Neural cell (in vitro differentiated cells): ENCODE measurements around the gene ZWINT. TPM values are rescaled to one million over a fixed set of nuclear protein-coding genes. Genes with fewer than 3 reads are reported as not detected.

Source experiments
- H2AFZ ChIP-seq: fragments of 200-600, 300-800 bp; sonication (generic), shearing (Covaris generic); 2 replicates; pipeline ENCODE4 v1.6.0; 2014; ENCODE audit warnings: low read depth, mild to moderate bottlenecking, antibody characterized with exemption, low read length, moderate library complexity
- H3F3A ChIP-seq: fragments of 200-600 bp; shearing (Covaris generic); 2 replicates; pipeline ENCODE4 v1.6.1; 2016; ENCODE audit warnings: mild to moderate bottlenecking, moderate library complexity, mixed read lengths, antibody characterized with exemption, low read length; ENCODE audit not compliant: insufficient read depth, poor library complexity, severe bottlenecking
- H3K27ac ChIP-seq: fragments of 200-600, 300-800 bp; sonication (generic), shearing (Covaris generic); 2 replicates; pipeline ENCODE4 v1.5.1; 2014; ENCODE audit warnings: mild to moderate bottlenecking, low read length, moderate library complexity
- H3K27me3 ChIP-seq: fragments of 300-800, 200-600 bp; sonication (generic), shearing (Covaris generic); 2 replicates; pipeline ENCODE4 v1.6.0; 2014; ENCODE audit warnings: mild to moderate bottlenecking, low read depth, low read length, moderate library complexity; ENCODE audit not compliant: insufficient read depth
- H3K36me3 ChIP-seq: fragments of 300-800, 200-600 bp; sonication (generic), shearing (Covaris generic); 2 replicates; pipeline ENCODE4 v1.5.1; 2014; ENCODE audit warnings: mild to moderate bottlenecking, antibody characterized with exemption, low read length, moderate library complexity; ENCODE audit not compliant: insufficient read depth
- H3K4me2 ChIP-seq: fragments of 300-800, 200-600 bp; sonication (generic), shearing (Covaris generic); 2 replicates; pipeline ENCODE4 v1.6.0; 2014; ENCODE audit warnings: mild to moderate bottlenecking, low read length
- H3K4me3 ChIP-seq: fragments of 300-800, 200-600 bp; sonication (generic), shearing (Covaris generic); 2 replicates; pipeline ENCODE4 v1.5.1; 2014; ENCODE audit warnings: mild to moderate bottlenecking, low read length, moderate library complexity
- H3K79me2 ChIP-seq: fragments of 200-600 bp; shearing (Covaris generic); replicated peaks from 2 replicates; pipeline ENCODE4 v1.6.0; 2014; ENCODE audit warnings: mild to moderate bottlenecking, low read length, moderate library complexity; ENCODE audit not compliant: insufficient read depth
- H3K9ac ChIP-seq: fragments of 300-800, 200-600 bp; sonication (generic), shearing (Covaris generic); 2 replicates; pipeline ENCODE4 v1.6.1; 2016; ENCODE audit warnings: mild to moderate bottlenecking, low read length, mixed read lengths
- H3K9me2 ChIP-seq: fragments of 200-600 bp; shearing (Covaris generic); 2 replicates; pipeline ENCODE4 v1.6.1; 2016; ENCODE audit warnings: mild to moderate bottlenecking, low read length, mixed read lengths; ENCODE audit not compliant: insufficient read depth
- H3K9me3 ChIP-seq: fragments of 200-600, 300-800 bp; sonication (generic), shearing (Covaris generic); 2 replicates; pipeline ENCODE4 v1.6.1; 2016; ENCODE audit warnings: mild to moderate bottlenecking, mixed run types, low read length, moderate library complexity, mixed read lengths
- H4K20me1 ChIP-seq: fragments of 200-600 bp; shearing (Covaris generic); 2 replicates; pipeline ENCODE4 v1.6.1; 2016; ENCODE audit warnings: mild to moderate bottlenecking, mixed run types; ENCODE audit not compliant: insufficient read depth
- EP300 ChIP-seq: fragments of 450-650 bp; conservative IDR thresholded peaks from 2 replicates; pipeline ENCODE4 v1.6.1; 2014; ENCODE audit warnings: antibody characterized with exemption, mild to moderate bottlenecking, moderate library complexity; ENCODE audit not compliant: poor library complexity, severe bottlenecking
- EZH2 ChIP-seq: fragments of 200-600, 300-800 bp; shearing (Covaris generic), sonication (generic); IDR thresholded peaks from 2 replicates; pipeline ENCODE4 v1.6.1; 2014; ENCODE audit warnings: antibody characterized with exemption, low read length, borderline replicate concordance, mild to moderate bottlenecking; ENCODE audit not compliant: insufficient read depth, poor library complexity, severe bottlenecking
- MXI1 ChIP-seq: fragments of 450-650 bp; conservative IDR thresholded peaks from 2 replicates; pipeline ENCODE4 v1.6.1; 2014; ENCODE audit warnings: antibody characterized with exemption, mild to moderate bottlenecking; ENCODE audit not compliant: poor library complexity, severe bottlenecking
- POLR2AphosphoS5 ChIP-seq: IDR thresholded peaks from 2 replicates; pipeline ENCODE4 v1.6.1; 2012
- RAD21 ChIP-seq: fragments of 450-650 bp; conservative IDR thresholded peaks from 2 replicates; pipeline ENCODE4 v1.6.1; 2014; ENCODE audit warnings: antibody characterized with exemption, mild to moderate bottlenecking, moderate library complexity
- SMC3 ChIP-seq: fragments of 450-650 bp; conservative IDR thresholded peaks from 2 replicates; pipeline ENCODE4 v1.6.1; 2014; ENCODE audit warnings: antibody characterized with exemption, mild to moderate bottlenecking, moderate library complexity; ENCODE audit not compliant: poor library complexity
- TAF1 ChIP-seq: IDR thresholded peaks from 2 replicates; pipeline ENCODE4 v1.6.1; 2012; ENCODE audit warnings: low read depth
- polyA plus RNA-seq: library from polyadenylated mRNA; depleted of rRNA; stranded (reverse); fragments of >200 nt; gene quantifications from 2 replicates; pipeline ENCODE4 v1.2.3, GENCODE V29; 2014
- TF ChIP-seq, protein P1 (sequence below): fragments of 450-650 bp; IDR thresholded peaks from 2 replicates; pipeline ENCODE4 v1.5.1; 2014; ENCODE audit warnings: antibody characterized with exemption, mild to moderate bottlenecking, moderate library complexity; ENCODE audit not compliant: poor library complexity, severe bottlenecking
- TF ChIP-seq, protein P2 (sequence below): IDR thresholded peaks from 2 replicates; pipeline ENCODE4 v1.6.1; 2012; ENCODE audit warnings: borderline replicate concordance

The ZWINT gene
- polyA plus RNA-seq, 1 donor from 2014 or later = 9.5 TPM

DNA sequence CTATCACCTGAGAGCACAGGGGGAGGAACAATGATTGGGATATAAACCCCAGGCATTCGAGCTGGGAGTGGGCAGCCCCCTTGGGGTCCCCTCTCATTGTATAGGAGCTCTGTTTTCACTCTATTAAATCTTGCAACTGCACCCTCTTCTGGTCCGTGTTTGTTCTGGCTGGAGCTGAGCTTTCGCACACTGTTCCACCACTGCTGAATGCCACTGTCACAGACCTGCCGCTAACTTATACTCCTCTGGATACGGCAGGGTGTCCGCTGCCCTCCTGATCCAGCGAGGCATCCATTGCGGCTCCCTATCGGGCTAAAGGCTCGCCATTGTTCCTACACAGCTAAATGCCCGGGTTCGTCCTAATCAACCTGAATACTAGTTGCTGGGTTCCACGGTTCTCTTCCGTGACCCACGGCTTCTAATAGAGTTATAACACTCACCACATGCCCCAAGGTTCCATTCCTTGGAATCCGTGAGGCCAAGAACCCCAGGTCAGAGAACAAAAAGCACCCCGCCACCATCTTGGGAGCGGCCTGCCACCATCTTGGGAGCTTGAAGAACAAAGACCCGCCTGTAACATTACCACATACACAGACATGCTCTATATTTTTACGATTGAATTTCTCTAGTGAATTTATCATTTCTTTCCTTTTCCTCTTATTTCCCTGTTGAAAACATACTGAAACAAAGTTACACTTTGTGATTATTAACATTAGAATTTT, 9.0 kb downstream of the ZWINT start:
- H3F3A ChIP-seq = no peaks in the 10 kb centered on the region
- no peaks in the 10 kb centered on the region for H3K36me3 ChIP-seq
- H3K9ac ChIP-seq = no peak overlapping the region
- TF ChIP-seq MXI1 = no peak
- no peak for TF ChIP-seq SMC3
- TF ChIP-seq, protein P1, sequence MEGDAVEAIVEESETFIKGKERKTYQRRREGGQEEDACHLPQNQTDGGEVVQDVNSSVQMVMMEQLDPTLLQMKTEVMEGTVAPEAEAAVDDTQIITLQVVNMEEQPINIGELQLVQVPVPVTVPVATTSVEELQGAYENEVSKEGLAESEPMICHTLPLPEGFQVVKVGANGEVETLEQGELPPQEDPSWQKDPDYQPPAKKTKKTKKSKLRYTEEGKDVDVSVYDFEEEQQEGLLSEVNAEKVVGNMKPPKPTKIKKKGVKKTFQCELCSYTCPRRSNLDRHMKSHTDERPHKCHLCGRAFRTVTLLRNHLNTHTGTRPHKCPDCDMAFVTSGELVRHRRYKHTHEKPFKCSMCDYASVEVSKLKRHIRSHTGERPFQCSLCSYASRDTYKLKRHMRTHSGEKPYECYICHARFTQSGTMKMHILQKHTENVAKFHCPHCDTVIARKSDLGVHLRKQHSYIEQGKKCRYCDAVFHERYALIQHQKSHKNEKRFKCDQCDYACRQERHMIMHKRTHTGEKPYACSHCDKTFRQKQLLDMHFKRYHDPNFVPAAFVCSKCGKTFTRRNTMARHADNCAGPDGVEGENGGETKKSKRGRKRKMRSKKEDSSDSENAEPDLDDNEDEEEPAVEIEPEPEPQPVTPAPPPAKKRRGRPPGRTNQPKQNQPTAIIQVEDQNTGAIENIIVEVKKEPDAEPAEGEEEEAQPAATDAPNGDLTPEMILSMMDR = no peak
- TF ChIP-seq POLR2AphosphoS5 = no peak
- TF ChIP-seq TAF1 = no peak
- no peak for TF ChIP-seq EZH2
- TF ChIP-seq EP300 = no peak
- no peak for TF ChIP-seq RAD21
- TF ChIP-seq, protein P2, sequence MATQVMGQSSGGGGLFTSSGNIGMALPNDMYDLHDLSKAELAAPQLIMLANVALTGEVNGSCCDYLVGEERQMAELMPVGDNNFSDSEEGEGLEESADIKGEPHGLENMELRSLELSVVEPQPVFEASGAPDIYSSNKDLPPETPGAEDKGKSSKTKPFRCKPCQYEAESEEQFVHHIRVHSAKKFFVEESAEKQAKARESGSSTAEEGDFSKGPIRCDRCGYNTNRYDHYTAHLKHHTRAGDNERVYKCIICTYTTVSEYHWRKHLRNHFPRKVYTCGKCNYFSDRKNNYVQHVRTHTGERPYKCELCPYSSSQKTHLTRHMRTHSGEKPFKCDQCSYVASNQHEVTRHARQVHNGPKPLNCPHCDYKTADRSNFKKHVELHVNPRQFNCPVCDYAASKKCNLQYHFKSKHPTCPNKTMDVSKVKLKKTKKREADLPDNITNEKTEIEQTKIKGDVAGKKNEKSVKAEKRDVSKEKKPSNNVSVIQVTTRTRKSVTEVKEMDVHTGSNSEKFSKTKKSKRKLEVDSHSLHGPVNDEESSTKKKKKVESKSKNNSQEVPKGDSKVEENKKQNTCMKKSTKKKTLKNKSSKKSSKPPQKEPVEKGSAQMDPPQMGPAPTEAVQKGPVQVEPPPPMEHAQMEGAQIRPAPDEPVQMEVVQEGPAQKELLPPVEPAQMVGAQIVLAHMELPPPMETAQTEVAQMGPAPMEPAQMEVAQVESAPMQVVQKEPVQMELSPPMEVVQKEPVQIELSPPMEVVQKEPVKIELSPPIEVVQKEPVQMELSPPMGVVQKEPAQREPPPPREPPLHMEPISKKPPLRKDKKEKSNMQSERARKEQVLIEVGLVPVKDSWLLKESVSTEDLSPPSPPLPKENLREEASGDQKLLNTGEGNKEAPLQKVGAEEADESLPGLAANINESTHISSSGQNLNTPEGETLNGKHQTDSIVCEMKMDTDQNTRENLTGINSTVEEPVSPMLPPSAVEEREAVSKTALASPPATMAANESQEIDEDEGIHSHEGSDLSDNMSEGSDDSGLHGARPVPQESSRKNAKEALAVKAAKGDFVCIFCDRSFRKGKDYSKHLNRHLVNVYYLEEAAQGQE = no peak
- H3K79me2 ChIP-seq = no peaks in the 10 kb centered on the region
- no peaks in the 10 kb centered on the region for H4K20me1 ChIP-seq
- H3K27me3 ChIP-seq = no peaks in the 10 kb centered on the region
- no peaks in the 10 kb centered on the region for H3K9me3 ChIP-seq
- no peak overlapping the region for H3K4me2 ChIP-seq
- H3K9me2 ChIP-seq = no peaks in the 10 kb centered on the region
- H3K27ac ChIP-seq = no peak overlapping the region
- H3K4me3 ChIP-seq = no peak overlapping the region
- no peak overlapping the region for H2AFZ ChIP-seq

DNA sequence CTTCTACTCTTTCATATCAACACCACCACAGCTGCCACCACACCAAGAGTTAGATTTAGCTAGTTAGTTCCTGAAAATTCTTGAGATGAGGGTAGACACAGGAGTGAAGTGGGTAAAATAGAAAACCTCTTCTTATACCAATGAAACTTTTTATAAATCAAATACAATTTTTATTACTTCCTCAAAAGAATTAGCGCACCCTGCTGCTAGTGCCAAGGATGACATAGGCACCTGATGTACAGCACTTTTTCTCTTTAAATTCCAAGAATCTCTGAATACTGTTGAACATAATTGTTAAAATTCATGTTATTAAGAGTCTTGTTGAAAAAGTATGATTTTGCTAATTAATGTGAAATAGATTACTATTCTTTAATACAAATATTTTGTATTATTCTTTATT, 11.4 kb downstream of the ZWINT start:
- Histone ChIP-seq H3K4me3 (no peak overlapping the region), H3K36me3 (no peaks in the 10 kb centered on the region), H4K20me1 (no peaks in the 10 kb centered on the region), H3K27me3 (no peaks in the 10 kb centered on the region), H3K4me2 (no peak overlapping the region), H3F3A (no peaks in the 10 kb centered on the region), H3K27ac (no peak overlapping the region), H3K9me2 (no peaks in the 10 kb centered on the region), H3K79me2 (no peaks in the 10 kb centered on the region), H2AFZ (no peak overlapping the region), H3K9ac (no peak overlapping the region), H3K9me3 (no peaks in the 10 kb centered on the region)
- no peak for TF ChIP-seq MXI1
- TF ChIP-seq POLR2AphosphoS5 = no peak
- no peak for TF ChIP-seq SMC3
- TF ChIP-seq RAD21 = no peak

DNA sequence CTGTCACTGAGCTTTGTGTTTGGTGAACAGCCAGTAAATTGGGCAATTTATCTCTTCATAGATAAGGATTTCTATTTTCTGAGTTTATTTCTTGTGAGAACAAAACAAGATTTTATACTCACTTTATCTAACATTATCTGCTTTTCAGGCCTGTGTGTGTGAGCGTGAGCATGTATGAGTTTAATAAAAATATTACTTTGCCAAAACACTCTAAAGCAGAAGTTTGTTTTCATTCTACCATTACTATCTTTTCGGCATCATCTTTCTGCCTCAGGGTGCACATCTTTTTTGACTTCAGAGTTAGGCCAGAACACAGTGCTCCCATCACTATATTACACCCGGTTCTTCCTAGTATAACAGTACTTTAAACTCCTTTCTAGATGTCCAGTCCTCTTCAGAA, 13.0 kb downstream of the ZWINT start:
- H3K9me3 ChIP-seq = no peaks in the 10 kb centered on the region
- no peak overlapping the region for H2AFZ ChIP-seq
- no peaks in the 10 kb centered on the region for H3K27me3 ChIP-seq
- no peaks in the 10 kb centered on the region for H4K20me1 ChIP-seq
- H3K4me2 ChIP-seq = no peak overlapping the region
- H3F3A ChIP-seq = no peaks in the 10 kb centered on the region
- TF ChIP-seq RAD21 (no peak), EP300 (no peak), POLR2AphosphoS5 (no peak), EZH2 (no peak), MXI1 (no peak), TAF1 (no peak), SMC3 (no peak)
- TF ChIP-seq, protein P1 = no peak
- TF ChIP-seq, protein P2 = no peak
- H3K9ac ChIP-seq = no peak overlapping the region
- no peak overlapping the region for H3K4me3 ChIP-seq
- H3K79me2 ChIP-seq = no peaks in the 10 kb centered on the region
- no peaks in the 10 kb centered on the region for H3K9me2 ChIP-seq
- no peaks in the 10 kb centered on the region for H3K36me3 ChIP-seq
- H3K27ac ChIP-seq = no peak overlapping the region
